Endothelial cell of umbilical vein (primary cell): ENCODE measurements around the gene MYOD1.

Experiments used
- CTCF ChIP-seq, 2 donors: IDR thresholded peaks; 1 replicate in 1 of 2; 2 replicates in 1 of 2; pipeline ENCODE4 v1.5.1; 2011; ENCODE audit warnings: low read length in 2 of 2, mild to moderate bottlenecking in 2 of 2, moderate library complexity in 2 of 2, control low read depth in 1 of 2, inconsistent platforms in 1 of 2, low read depth in 1 of 2; ENCODE audit not compliant: insufficient read depth in 1 of 2; ENCODE audit errors: extremely low read depth in 1 of 2
- EZH2 ChIP-seq: IDR thresholded peaks from 2 replicates; pipeline ENCODE4 v1.6.1; 2012; ENCODE audit warnings: borderline replicate concordance, low read depth, mild to moderate bottlenecking, moderate library complexity, low read length, inconsistent platforms; ENCODE audit not compliant: severe bottlenecking
- FOS ChIP-seq: IDR thresholded peaks from 2 replicates; pipeline ENCODE4 v1.6.1; 2011; ENCODE audit warnings: mild to moderate bottlenecking, low read length, moderate library complexity, borderline replicate concordance; ENCODE audit not compliant: insufficient read depth
- GATA2 ChIP-seq: IDR thresholded peaks from 2 replicates; pipeline ENCODE4 v1.7.0; 2011; ENCODE audit warnings: low read depth, mild to moderate bottlenecking, moderate library complexity, mixed read lengths, low read length; ENCODE audit not compliant: insufficient read length, insufficient read depth
- JUN ChIP-seq: IDR thresholded peaks from 2 replicates; pipeline ENCODE4 v1.6.1; 2011; ENCODE audit warnings: borderline replicate concordance, low read depth; ENCODE audit not compliant: insufficient read length, insufficient read depth
- POLR2A ChIP-seq: IDR thresholded peaks from 2 replicates; pipeline ENCODE4 v1.6.1; 2012; ENCODE audit warnings: low read depth, mild to moderate bottlenecking, control low read depth, low read length
- POLR2AphosphoS5 ChIP-seq: IDR thresholded peaks from 2 replicates; pipeline ENCODE4 v1.6.1; 2012; ENCODE audit warnings: low read depth, mild to moderate bottlenecking, control low read depth, low read length, moderate library complexity; ENCODE audit not compliant: insufficient read depth

DNA sequence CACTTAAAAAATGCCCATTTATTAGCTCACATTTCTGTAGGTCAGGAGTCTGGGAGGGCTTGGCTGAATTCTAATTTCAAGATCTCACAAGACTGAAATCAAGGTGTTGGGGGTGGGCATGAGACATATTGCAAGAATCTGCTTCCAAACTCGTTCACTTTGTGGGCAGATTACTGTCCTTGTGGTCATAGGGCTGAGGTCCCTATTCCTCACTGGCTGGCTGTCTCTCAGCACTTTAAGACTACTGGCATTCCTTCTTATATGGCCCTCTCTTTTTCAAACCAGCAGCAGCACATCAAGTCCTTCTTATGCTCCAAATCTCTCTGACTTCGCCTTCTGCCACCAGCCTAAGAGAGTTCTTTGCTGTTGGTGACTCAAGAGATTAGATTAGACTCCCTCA, 27.8 kb upstream of the MYOD1 start:
- no peak for TF ChIP-seq GATA2
- TF ChIP-seq CTCF (IDR thresholded peaks at IDR 0.05; ENCODE audit: extremely low read depth in 1 of 2, insufficient read depth in 1 of 2, low read depth in 1 of 2, low read length in 2 of 2) = no peak
- TF ChIP-seq EZH2 = no peak
- TF ChIP-seq FOS = no peak
- TF ChIP-seq JUN = no peak
- no peak for TF ChIP-seq POLR2A
- TF ChIP-seq POLR2AphosphoS5 = no peak
